HUES6 (cell line): ENCODE results near the gene CHTF8.

Experiments used
- H3K27ac ChIP-seq: 2 replicates; pipeline ENCODE4 v1.7.0; 2013; ENCODE audit warnings: low read depth, mild to moderate bottlenecking, low read length, inconsistent platforms
- H3K27me3 ChIP-seq: 2 replicates; pipeline ENCODE4 v1.6.1; 2013; ENCODE audit warnings: low read length; ENCODE audit not compliant: control insufficient read depth, insufficient read depth
- H3K36me3 ChIP-seq: 2 replicates; pipeline ENCODE4 v1.6.1; 2013; ENCODE audit warnings: low read length; ENCODE audit not compliant: control insufficient read depth, insufficient read depth
- H3K4me1 ChIP-seq: 2 replicates; pipeline ENCODE4 v1.6.1; 2013; ENCODE audit warnings: low read length; ENCODE audit not compliant: control insufficient read depth, insufficient read depth
- H3K4me3 ChIP-seq: 2 replicates; pipeline ENCODE4 v1.5.1; 2013; ENCODE audit warnings: low read depth, low read length
- H3K9ac ChIP-seq: one replicate; pipeline ENCODE4 v1.6.1; 2013; ENCODE audit warnings: mild to moderate bottlenecking, low read length
- H3K9me3 ChIP-seq: 2 replicates; pipeline ENCODE4 v1.6.1; 2013; ENCODE audit warnings: low read depth, low read length; ENCODE audit not compliant: control insufficient read depth, insufficient read depth

CHTF8 gene

GRCh38 chr16:69100071-69100691, 32.2 kb downstream of the CHTF8 start:
- Histone ChIP-seq H3K27ac (no peak overlapping the region), H3K9ac (no peak overlapping the region), H3K36me3 (no peaks in the 10 kb centered on the region), H3K4me1 (peaks cover 33% of the 10 kb centered on the region), H3K27me3 (no peaks in the 10 kb centered on the region), H3K4me3 (no peak overlapping the region), H3K9me3 (no peaks in the 10 kb centered on the region)

- Histone ChIP-seq H3K27me3 (no peaks in the 10 kb centered on the region), H3K4me1 (peaks cover 24% of the 10 kb centered on the region), H3K27ac (no peak overlapping the region), H3K9ac (no peak overlapping the region), H3K36me3 (no peaks in the 10 kb centered on the region), H3K4me3 (no peak overlapping the region), H3K9me3 (no peaks in the 10 kb centered on the region)
These were observed 37.2 kb downstream of the CHTF8 start for GRCh38 chr16:69095193-69095592.

DNA sequence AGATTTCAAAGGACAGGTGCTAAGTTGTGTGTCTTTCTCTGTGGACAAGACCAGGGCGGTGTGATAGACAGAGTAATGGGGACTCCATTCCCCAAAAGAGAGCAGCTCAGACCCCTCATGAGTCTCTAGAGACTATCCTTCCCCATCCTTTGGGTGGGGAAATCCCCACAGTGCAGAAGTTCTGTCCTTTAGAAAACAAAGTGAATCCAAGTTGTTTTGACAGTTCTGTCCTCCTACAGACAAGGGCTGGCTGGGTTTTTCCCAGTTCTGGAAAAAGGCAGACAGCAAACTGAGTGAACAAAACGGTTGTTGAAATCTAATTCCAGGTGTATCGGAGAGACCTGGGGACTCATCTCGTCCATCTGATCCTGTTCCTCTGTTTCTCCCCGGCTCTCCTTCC, 37.9 kb downstream of the CHTF8 start:
- Histone ChIP-seq H3K4me1 (peaks cover 27% of the 10 kb centered on the region), H3K36me3 (no peaks in the 10 kb centered on the region), H3K9me3 (no peaks in the 10 kb centered on the region), H3K27ac (no peak overlapping the region), H3K4me3 (no peak overlapping the region), H3K27me3 (no peaks in the 10 kb centered on the region), H3K9ac (no peak overlapping the region)

DNA sequence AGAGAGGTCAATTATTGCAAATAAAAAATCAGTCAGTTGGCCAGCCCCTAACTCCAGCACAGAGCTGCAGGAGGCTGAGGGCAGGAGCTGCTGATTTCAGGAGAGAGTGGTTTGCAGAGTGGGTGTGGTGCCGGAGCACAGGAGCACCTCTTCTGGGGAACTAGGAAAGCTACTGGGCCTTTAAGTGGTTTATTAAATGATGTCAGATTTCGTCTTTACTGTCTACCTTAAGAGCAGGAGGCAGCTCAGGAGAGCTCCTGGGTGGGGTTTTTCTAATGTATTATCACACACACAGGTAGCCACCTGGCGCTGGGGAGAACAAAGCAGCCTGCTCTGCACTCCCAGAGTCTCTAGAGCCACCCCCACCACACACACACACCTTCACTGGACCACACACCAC, 38.4 kb downstream of the CHTF8 start:
- Histone ChIP-seq H3K27ac (no peak overlapping the region), H3K27me3 (no peaks in the 10 kb centered on the region), H3K4me1 (peaks cover 32% of the 10 kb centered on the region), H3K9ac (no peak overlapping the region), H3K36me3 (no peaks in the 10 kb centered on the region), H3K9me3 (no peaks in the 10 kb centered on the region), H3K4me3 (no peak overlapping the region)

DNA sequence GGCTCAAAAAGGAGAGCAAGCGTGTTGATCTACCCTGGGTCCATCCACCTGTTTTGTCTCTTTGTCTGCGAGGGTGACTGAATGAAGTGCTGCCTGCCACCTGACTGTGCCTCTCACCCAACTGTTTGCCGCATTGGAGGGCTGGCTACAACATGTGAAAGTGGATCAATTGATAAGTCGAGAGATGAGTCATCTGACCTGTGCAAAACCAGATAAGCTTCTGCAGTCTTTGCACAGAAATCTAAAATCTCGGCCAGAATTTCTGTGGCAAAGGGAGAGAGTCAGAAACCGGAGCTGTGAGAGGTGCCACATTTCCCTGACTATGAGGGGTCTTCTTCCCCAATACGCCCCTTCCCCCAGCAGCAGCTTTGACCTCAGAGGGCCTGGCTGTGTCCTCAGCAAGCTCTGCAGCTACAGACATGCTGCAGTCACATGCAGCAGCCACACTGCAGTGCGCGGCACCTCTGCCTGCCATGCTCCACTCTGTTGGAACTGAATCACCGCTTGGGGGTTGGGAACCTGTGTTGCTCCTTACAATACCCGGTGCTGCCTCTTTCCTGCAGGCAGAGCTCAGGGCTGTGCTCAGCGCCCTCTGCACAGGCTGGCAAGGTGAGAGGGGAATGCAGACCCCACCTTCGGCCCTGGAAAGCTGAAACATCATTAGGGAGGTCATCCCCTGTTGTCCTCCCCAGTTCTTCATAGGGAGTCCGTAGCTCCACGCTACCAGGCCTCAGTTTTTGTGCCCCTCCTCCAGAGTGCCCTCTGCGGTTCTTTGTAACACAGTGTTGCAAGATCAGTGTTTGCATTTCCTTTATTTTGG, 43.1 kb downstream of the CHTF8 start:
- Histone ChIP-seq H3K9me3 (no peaks in the 10 kb centered on the region), H3K27me3 (no peaks in the 10 kb centered on the region), H3K27ac (no peak overlapping the region), H3K4me3 (no peak overlapping the region), H3K4me1 (peaks cover 32% of the 10 kb centered on the region), H3K9ac (no peak overlapping the region), H3K36me3 (no peaks in the 10 kb centered on the region)

GRCh38 chr16:69088684-69089083, 43.7 kb downstream of the CHTF8 start:
- no peak overlapping the region for H3K4me3 ChIP-seq
- H3K27ac ChIP-seq, result no peak overlapping the region
- H3K9ac ChIP-seq, result no peak overlapping the region

DNA sequence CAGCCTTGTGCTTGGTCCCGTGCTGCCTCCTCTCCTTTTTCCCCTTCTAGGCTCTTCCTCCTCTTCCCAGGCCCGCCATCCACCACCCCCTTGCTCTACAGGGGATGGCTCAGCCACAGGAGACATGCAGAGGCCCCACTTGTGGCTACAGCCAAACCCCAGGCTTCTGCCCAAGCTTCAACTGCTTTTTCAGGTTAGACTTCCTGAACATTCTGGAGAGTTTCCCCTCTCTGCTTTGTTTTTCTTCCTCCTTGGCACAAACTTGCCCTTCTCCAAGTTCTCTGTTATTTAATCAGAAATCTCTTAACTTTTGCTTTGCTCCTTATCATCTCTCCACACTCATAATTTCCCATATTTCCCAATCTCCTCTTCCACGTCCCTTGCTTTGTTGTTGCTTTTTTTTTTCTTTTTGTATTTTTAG, 45.2 kb downstream of the CHTF8 start:
- Histone ChIP-seq H3K4me1 (peaks cover 34% of the 10 kb centered on the region), H3K4me3 (no peak overlapping the region), H3K36me3 (no peaks in the 10 kb centered on the region), H3K27me3 (no peaks in the 10 kb centered on the region), H3K9me3 (no peaks in the 10 kb centered on the region), H3K9ac (no peak overlapping the region), H3K27ac (no peak overlapping the region)

More at GRCh38 chr16:69088684-69089083, 43.7 kb downstream of the CHTF8 start:
- Histone ChIP-seq H3K36me3 (no peaks in the 10 kb centered on the region), H3K27me3 (no peaks in the 10 kb centered on the region), H3K9me3 (no peaks in the 10 kb centered on the region), H3K4me1 (peaks cover 32% of the 10 kb centered on the region)

- Histone ChIP-seq H3K4me3 (no peak overlapping the region), H3K9me3 (no peaks in the 10 kb centered on the region), H3K27me3 (no peaks in the 10 kb centered on the region), H3K27ac (no peak overlapping the region), H3K36me3 (no peaks in the 10 kb centered on the region), H3K4me1 (peaks cover 30% of the 10 kb centered on the region), H3K9ac (no peak overlapping the region)
These were observed 47.2 kb downstream of the CHTF8 start for GRCh38 chr16:69085032-69085695.

DNA sequence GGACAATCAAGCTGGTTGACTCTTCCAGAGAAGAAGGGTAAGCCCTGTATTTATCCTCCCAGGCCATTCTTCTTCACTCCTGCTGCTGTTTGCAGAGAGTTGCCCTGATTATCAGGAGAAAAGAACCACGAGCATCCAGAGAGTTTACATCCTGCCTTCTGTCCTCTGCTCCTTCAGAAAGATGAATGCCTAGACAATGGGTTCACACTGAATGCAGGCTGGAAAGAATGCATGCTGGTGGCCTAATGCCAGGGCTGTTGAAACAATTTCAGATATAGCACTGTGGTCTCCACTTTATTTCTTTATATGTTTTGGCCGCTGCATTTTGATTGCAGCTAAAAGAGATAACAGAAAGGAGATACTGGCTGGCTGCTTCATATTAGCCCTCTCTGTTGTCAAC, 48.1 kb downstream of the CHTF8 start:
- Histone ChIP-seq H3K27ac (no peak overlapping the region), H3K4me3 (no peak overlapping the region), H3K27me3 (no peaks in the 10 kb centered on the region), H3K9me3 (no peaks in the 10 kb centered on the region), H3K9ac (no peak overlapping the region), H3K36me3 (no peaks in the 10 kb centered on the region), H3K4me1 (peaks cover 22% of the 10 kb centered on the region)

DNA sequence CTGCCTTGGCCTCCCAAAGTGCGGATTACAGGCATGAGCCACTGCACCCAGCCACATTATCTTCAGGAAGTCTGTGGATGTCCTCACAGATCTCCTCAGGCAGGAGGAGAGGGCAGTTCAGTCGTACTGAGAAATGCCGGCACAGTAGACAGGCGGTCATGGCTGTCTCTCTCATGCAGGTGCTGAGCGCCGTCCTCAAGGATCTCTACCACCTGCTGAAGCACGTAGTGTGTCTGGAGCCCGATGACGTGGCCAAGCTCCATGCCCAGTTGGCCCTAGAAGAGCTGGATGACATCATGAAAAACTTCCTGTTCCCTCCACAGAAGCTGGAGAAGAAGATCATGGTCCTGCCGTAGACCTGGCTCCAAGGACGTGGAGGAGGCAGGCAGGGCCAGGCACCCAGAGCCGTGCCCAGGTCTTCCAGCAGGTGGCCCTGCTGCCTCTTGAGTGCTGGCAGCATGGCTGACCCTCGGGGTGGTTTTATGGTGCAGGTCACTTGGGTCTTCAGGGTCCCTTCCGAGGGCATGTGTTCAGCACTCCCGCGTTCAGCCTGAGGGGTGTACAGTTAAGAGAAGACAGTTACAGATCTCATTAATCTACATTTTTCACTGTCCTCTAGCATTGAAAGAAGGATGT, 49.0 kb downstream of the CHTF8 start:
- Histone ChIP-seq H3K4me3 (no peak overlapping the region), H3K27ac (no peak overlapping the region), H3K9ac (no peak overlapping the region), H3K27me3 (no peaks in the 10 kb centered on the region), H3K4me1 (peaks cover 20% of the 10 kb centered on the region), H3K36me3 (no peaks in the 10 kb centered on the region), H3K9me3 (no peaks in the 10 kb centered on the region)

DNA sequence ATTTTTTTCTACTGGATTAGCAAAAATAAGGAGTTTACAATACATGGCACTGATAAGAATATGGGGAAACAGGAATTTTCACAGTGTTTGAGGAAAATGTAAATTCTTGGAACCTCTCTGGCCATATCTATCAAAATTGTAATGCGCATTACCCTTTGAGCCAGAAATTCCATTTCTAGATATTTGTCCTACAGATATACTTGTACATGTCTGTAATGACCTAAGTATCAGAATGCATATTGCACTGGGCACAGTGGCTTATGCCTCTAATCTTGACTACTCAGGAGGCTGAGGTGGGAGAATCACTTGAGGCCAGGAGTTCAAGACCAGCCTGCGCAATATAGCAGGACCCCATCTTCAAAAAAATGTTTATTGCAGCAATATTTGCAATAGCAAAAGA, 52.7 kb downstream of the CHTF8 start:
- Histone ChIP-seq H3K27me3 (no peaks in the 10 kb centered on the region), H3K9me3 (no peaks in the 10 kb centered on the region), H3K4me1 (peaks cover 41% of the 10 kb centered on the region), H3K4me3 (no peak overlapping the region), H3K36me3 (no peaks in the 10 kb centered on the region), H3K27ac (no peak overlapping the region), H3K9ac (no peak overlapping the region)
